Stimulated activated CD8-positive, alpha-beta memory T cell treated with anti-CD3 and anti-CD28 coated beads, Interleukin-15, amount 100 ng/mL, for 1 hour (primary cell): Measurements from ENCODE around the gene TOMM34.

Source experiments
- DNase-seq: peaks from one replicate; pipeline ENCODE4 v3.0.0-alpha.2; 2020; ENCODE audit warnings: low read depth

Gene TOMM34

GRCh38 chr20:44930517-44931168 lies 29.6 kb downstream of the TOMM34 start:
- DNase-seq: no peak

GRCh38 chr20:44928595-44928994 lies 31.6 kb downstream of the TOMM34 start:
- DNase-seq: no peak

- no peak for DNase-seq
Measured at GRCh38 chr20:44924541-44924940, 35.7 kb downstream of the TOMM34 start.

GRCh38 chr20:44921447-44921846 lies 38.8 kb downstream of the TOMM34 start:
- DNase-seq: no peak

- no peak for DNase-seq
Measured at GRCh38 chr20:44918761-44919160, 41.4 kb downstream of the TOMM34 start.

- DNase-seq: no peak
Measured at GRCh38 chr20:44918342-44918741, 41.9 kb downstream of the TOMM34 start.

GRCh38 chr20:44917399-44917798 lies 42.8 kb downstream of the TOMM34 start:
- no peak for DNase-seq

- no peak for DNase-seq
Measured at GRCh38 chr20:44916586-44916985, 43.6 kb downstream of the TOMM34 start.

- no peak for DNase-seq
Measured at GRCh38 chr20:44914924-44915323, 45.3 kb downstream of the TOMM34 start.

- no peak for DNase-seq
Measured at GRCh38 chr20:44912189-44912588, 48.0 kb downstream of the TOMM34 start.

- peak; percentile 9 for DNase-seq
Measured at GRCh38 chr20:44911264-44911921, 48.8 kb downstream of the TOMM34 start.

- no peak for DNase-seq
Measured at GRCh38 chr20:44910690-44911262, 49.4 kb downstream of the TOMM34 start.

GRCh38 chr20:44909872-44910689 lies 50.1 kb downstream of the TOMM34 start, which contains the start of gene PABPC1L:
Gene PABPC1L (plus strand): TSS chr20:44910060. CDS start chr20:44910144, 84 bp downstream.
- DNase-seq: peak; percentile 56

GRCh38 chr20:44908987-44909871 lies 51.0 kb downstream of the TOMM34 start:
- no peak for DNase-seq

- no peak for DNase-seq
Measured at GRCh38 chr20:44904377-44904776, 55.8 kb downstream of the TOMM34 start.

- DNase-seq: no peak
Measured at GRCh38 chr20:44901974-44902373, 58.2 kb downstream of the TOMM34 start.

- DNase-seq: no peak
Measured at GRCh38 chr20:44900231-44900854, 59.9 kb downstream of the TOMM34 start.

- DNase-seq: no peak
Measured at GRCh38 chr20:44897133-44897532, 63.1 kb downstream of the TOMM34 start.

- no peak for DNase-seq
Measured at GRCh38 chr20:44896583-44896982, 63.6 kb downstream of the TOMM34 start.

GRCh38 chr20:44894959-44895358 lies 65.2 kb downstream of the TOMM34 start:
- DNase-seq: no peak
